Activated CD4-positive, alpha-beta T cell treated with anti-CD3 and anti-CD28 coated beads for 24 hours (primary cell): ENCODE data around the gene KRTAP19-2.
"Not testable (repeated sequence)": the region's sequence is repeated elsewhere in the genome, so short reads cannot be mapped to it uniquely, and the experiment has no call there.

Experiments used
- DNase-seq, 2 donors: peaks; one replicate each; pipeline ENCODE4 v3.0.0-alpha.2; 2020; ENCODE audit warnings: low read depth in 2 of 2

KRTAP19-2 gene, protein sequence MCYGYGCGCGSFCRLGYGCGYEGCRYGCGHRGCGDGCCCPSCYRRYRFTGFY

DNA sequence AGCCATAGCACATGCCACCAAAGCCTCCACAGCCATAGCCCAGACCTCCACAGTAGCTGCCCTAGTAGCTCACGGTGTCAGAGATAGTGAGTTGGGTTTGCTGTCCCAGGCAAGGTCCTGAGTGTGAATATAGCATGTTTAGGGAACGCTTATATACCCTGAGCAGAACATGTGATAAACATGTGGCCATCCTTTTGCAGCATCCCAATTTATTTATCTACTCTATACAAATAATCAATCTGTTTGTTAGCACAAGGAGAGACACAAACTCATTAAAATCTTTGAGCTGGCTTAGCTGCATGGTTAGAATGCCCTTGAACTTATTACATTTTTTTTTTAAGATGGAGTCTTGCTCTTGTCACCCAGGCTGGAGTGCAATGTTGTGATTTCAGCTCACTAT lies at the start of gene KRTAP19-2:
TSS of gene KRTAP19-2 (minus strand) at position 101 of the 400 bp plus-strand sequence. CDS start at position 13, 88 bp downstream.
- DNase-seq = no peak

DNA sequence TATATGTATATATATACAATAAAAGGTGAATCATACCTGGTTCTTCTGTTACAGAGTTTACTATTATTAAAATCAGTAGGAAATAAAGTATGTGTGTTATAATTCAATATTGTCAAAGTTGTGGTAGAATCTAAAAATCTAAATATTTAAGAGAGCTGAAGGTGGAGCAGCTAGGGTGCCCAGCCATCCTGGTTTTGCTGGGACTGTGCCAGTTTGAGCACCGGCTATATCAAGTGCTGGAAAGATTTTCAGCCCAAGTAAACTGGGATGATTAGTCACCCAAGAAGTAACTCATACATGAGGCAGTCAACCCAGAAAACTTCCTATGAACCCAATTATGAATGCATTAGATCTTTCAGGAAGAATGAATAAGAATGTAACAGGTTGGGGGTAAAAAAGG lies 31.6 kb upstream of the KRTAP19-2 start:
- DNase-seq = no peak

DNA sequence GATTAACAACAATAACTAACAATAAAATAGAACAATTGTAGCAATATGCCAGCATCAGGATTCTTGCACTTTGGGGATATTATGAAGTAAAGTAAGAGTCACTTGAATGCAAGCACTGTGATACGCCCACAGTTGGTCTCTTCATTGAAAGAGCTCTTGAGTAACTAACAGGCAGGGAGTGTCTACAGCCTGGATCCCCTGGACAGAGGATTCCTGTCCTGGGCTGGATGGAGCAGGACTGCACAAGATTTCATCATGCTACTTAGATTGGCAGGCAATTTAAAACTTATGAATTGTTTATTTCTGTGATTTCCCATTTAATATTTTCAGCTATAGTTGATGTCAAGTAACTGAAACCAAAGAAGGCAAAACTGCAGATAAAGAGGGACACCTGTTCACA lies 28.4 kb upstream of the KRTAP19-2 start:
- DNase-seq = no peak

DNA sequence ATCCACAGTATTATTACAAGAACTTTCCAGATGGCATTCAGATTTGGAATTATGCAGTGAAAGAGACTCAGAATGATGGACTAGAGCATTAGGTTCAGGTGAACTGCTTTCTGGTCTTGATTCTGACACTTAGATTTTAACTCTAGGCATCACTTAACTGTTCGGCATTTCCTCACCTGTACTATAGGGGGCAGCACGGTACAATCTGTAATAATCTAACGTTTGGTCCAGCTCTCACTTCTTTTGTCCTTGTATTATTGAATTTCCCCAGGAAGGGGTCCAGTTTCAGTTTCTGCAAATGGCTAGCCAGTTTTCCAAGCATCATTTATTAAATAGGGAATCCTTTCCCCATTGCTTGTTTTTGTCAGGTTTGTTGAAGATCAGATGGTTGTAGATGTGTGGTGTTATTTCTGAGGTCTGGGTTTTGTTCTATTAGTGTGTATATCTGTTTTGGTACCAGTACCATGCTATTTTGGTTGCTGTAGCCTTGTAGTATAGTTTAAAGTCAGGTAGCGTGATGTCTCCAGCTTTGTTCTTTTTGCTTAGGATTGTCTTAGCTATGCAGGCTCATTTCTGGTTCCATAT lies 18.5 kb upstream of the KRTAP19-2 start:
- not testable (repeated sequence) for DNase-seq

DNA sequence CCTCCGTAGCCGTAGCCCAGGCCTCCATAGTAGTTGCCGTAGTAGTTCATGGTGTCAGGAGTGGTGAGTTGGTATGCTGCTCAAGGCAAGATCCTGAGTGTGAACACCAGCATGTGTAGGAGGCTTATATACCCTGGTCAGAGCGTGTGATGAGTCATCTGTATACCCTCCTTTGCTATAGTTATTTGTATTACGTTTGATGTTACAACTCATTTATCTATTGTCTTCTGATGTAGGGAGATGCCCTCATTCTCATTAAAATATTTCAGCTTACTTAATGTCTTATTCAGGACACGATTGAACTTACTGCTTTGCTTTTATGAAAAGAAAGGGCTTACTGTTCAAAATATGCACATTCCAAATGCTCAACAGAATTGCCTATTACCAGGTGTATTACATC lies 14.8 kb upstream of the KRTAP19-2 start, which contains the start of gene KRTAP19-5:
TSS of gene KRTAP19-5 (minus strand) at position 101 of the 400 bp plus-strand sequence. CDS start at position 50, 51 bp downstream.
- no peak for DNase-seq

DNA sequence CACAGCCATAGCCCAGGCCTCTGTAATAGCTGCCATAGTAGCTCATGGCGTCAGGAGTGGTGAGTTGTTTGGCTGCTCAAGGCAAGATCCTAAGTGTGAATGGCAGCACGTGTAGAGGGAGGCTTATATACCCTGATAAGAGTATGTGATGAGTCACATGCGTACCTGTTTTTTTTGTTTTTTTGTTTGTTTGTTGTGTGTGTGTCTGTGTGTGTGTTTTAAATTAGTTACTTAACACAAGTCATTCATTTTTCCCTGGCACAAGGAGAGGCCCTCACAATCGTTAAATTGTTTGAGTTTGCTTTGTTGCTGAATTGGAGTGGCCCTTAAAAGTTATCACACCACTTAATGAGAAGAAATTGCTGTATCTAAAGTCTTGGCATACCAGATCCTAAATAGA lies 9.8 kb upstream of the KRTAP19-2 start, which contains the start of gene KRTAP19-4:
TSS of gene KRTAP19-4 (minus strand) at position 101 of the 400 bp plus-strand sequence. CDS start at position 46, 55 bp downstream.
- DNase-seq = no peak

DNA sequence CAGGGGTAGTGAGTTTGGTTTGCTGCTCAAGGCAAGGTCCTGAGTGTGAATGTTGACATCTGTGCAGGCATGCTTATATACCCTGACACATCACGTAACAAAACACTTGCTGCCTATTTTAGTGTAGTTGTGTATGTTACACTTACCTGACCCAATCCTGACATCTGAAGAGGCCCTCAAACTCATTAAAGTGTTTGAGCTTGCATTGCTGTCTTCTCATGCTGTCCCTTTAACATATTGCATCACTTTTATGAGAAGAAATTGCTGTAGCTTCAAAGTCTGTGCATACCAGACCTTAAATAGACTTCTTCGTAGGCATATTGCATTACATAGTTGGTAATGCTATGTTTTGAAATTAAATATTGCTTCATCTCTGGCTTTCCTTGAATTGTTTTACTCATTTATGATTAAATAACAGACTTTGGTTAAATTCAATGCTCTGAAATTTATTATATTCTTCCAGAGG lies 4.8 kb upstream of the KRTAP19-2 start, which contains the start of gene KRTAP19-3:
TSS of gene KRTAP19-3 (minus strand) at position 51 of the 466 bp plus-strand sequence. CDS start 56 bp downstream, outside the sequence.
- DNase-seq = no peak

DNA sequence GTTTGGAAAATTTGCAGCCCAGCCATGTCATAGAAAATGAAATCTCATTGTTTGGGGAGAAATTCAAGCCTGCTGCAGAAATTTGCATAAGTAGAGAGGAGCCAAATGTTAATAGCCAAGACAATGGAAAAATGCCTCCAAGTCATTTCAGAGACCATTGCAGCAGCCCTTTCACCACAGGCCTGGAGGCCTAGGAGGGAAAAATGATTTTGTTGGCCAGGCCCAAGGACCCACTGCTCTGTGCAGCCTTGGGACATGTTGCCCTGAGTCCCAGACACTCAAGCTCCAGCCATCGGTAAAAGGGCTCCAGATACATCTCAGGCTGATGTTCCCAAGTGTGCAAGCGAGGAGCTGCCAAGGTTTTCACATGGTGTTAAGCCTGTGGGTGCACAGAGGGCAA lies 1.1 kb downstream of the KRTAP19-2 start:
- no peak for DNase-seq

DNA sequence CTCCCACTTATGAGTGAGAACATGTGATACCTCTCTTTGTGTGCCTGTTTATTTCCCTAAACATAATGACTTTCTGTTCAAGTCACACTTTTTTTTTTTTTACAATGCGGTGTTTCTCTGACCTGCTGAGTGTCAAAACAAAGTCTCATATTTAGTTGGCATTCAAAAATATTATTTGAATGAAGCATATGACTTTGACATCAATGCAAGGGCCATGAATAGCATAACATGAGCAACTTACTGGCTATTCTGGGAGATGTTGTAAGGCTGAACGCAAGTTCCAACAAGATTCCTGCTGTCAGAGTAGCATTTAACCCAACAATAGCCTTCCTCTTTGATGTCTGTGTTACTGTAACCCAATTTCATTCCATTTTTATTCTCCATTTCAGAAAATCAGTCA lies 5.1 kb downstream of the KRTAP19-2 start:
- no peak for DNase-seq

DNA sequence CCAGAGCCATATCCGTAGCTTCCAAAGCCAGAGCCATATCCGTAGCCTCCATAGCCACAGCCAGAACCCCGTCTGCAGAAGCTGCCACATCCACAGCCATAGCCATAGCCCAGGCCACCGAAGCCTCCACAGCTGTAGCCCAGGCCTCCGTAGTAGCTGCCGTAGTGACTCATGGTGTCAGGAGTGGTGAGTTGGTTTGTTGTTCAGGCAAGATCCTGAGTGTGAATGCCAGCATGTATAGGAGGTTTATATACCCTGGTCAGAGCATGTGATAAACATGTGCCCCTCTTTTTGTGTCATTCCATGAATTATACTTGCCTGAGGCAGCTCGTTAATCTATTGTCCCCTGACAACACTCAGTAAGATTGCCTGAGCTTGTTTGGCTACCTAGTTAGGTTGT lies 7.1 kb downstream of the KRTAP19-2 start, which contains the start of gene KRTAP19-1:
TSS of gene KRTAP19-1 (minus strand) at position 223 of the 400 bp plus-strand sequence. CDS start at position 173, 50 bp downstream.
- DNase-seq = no peak

DNA sequence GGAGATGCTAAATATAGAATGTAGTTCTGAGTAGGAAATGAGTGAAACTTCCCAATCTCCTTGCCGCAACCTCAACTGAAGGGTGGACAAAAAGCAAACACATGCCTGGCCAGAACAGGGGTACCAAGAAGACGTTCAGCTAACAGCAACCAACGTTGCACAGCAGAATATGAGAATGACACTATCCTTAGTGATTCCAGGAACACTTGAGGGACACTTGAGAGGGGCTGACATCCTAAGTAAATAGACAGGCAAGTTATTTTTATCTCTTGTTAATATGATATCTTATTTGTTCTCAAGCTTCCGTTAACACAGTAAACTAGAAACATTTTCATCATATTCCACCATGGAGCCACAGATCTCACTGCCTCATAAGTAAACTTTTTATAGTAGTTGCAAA lies 8.0 kb downstream of the KRTAP19-2 start:
- DNase-seq = no peak

DNA sequence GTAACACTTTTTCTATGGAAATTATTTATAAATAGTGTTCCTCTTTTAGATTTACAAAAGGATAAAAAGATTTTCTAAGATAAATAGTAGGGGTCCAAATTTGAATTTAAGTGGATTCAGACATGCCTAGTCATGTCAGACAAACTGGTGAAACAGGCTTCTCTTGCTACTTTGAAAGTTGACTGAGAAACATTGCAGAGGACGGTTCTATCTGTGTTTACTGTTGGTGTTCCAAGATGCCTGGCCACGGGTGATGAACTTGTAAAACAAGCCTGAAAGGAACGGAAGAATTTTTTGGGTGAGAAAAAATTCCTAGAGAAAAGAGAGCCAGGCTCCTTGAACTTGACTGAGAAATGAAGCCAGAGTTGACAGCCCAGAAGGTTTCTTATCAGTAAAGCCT lies 9.2 kb downstream of the KRTAP19-2 start:
- no peak for DNase-seq

DNA sequence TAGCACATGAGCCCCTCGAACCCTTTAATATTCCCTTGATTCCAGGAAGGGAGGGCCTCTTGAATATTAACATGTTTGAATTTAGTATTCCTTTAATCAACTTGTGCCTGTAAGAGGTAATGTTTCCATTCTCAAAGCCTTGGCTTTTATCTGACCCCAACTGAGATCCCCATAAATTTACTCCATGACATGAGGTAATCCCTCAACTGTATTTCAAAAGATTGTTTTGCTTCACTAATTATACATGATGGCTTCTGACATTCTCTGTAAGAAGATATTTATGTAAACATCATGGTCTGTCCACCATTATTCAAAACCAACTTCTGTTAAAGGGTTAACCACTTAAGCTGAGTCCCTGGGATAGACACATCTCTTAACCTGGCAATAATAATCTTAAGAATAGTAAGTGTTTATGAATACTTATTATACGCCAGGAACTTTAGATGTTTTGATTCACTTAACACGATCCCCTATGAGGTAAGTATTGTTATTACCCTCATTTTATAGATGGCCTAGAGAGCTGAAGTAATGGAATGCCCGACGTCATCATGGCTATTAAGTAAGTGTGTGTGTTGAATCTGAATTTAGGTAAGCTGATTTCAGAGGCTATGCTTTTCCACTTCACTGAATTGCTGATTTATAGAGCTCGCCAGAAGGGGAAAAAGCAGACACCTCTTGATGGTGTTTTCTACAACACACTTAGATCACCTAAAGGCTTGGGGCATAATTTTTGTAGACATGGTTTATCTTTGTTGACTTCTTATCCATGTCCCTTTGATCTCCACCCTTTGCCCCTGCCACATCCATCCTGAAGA lies 18.1 kb downstream of the KRTAP19-2 start:
- no peak for DNase-seq

DNA sequence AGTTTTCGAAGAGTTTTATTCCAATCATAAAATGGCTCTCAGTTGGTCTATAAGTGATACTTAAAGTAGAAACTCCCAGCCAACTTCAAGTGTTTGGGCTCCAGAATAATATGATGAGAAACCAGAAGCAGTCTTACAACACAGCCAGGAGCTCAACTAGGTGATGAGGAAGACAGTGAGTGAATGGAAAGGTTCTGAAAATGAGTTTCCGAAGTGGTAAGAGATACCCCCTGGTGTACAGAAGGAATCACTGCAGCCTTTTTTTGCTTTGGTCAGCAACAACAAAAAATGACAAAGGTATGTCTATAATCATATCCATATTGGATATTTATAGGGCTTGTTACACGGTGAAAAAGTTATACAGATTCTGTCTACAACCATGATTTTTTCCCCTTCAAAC lies 23.5 kb downstream of the KRTAP19-2 start:
- DNase-seq = no peak

DNA sequence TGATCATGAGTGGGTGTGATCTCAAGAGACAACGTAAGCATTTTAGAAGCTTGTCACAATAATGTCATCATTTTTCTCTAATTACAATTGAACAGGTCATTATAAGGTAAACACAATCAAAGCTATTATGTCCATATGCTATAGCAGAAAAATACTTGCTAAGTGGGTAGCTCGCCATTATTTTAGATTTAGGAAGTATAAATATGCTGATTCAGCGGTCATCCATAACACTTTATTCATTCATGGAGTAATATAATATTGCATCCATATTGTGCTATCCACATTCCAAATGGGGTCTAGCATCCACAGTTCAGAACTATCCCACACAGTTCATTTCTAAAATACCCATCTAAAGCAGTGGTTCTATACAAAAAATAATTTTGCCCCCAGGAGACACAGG lies 38.7 kb downstream of the KRTAP19-2 start:
- no peak for DNase-seq

DNA sequence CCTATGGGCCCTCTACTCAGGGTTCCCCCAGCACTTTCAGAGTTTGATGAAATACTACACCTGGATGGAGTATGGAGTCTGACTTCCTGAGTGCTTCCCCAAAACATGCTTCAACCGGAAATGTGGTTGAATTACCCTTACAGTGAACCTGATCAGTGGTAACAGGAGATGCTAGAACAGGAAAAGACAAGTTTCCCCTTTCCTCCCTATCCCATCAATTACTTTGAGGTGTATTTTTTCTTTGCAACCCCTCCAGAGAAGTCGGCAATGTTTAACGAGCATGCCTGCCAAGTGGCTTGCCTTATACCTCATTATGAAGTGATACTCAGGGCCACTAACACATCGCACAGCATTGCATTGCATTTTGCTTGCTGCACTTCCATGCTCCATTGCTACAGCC lies 40.2 kb downstream of the KRTAP19-2 start:
- DNase-seq = no peak

DNA sequence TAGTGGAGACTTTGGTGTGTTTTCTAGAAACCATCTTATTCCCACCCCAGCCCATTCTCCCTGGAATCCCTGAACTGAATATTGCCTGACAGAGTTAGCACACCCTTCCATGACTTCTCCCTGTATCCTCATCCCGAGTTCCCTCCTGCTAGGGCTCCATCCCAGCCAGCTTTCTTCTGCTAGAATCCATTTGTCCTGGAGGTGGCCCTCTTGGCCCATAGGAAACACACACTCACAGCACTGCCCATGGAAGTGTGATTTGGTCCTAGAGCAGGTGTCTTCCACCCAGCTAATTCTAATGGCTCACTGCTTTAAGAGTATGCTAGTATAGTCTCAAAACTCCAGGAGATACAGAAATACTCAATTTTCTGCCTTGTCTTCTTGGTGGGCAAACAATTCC lies 43.0 kb downstream of the KRTAP19-2 start:
- DNase-seq = no peak

DNA sequence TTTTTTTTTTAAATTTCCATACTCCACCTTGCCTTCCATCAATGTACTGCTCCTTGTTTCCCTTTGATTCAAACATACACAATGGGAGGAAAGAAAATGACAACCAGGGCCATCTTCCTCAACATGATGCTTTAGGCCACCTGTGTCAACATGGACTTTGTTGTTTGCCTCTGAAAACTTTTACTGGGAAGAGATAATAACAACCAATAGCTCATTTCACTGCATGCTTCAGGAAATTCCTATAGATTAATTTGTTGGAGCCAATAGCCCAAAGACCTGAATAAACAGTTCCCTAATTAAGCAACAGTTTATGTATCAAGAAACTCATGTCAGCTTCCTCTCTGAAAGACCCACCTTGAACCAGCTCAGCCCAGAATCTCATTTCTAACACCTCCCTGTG lies 44.0 kb downstream of the KRTAP19-2 start:
- DNase-seq = no peak

DNA sequence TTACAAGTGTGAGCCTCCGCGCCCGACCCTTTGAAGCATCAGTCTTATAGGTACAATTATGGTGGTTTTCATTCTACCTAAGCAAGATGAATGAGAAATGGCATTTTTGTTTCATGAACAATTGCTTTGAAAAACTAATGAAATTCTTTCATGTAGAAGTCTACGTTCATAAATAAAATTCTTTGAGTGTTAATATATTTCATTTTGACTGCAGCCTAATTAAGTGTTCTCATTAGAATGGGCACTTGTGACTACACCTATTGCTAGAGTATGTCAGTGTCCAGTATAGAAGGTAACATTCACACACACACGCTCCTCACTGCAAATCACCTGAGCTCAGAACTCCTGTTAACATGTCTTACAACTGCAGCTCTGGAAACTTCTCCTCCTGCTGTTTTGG lies 47.3 kb downstream of the KRTAP19-2 start, which contains the start of gene KRTAP15-1:
TSS of gene KRTAP15-1 (plus strand) at position 301 of the 400 bp plus-strand sequence. CDS start at position 354, 53 bp downstream.
- DNase-seq = no peak
